Endothelial cell of coronary artery (primary cell): Measurements from ENCODE around the gene PTTG2. TPM values are rescaled to one million over a fixed set of nuclear protein-coding genes. Genes with fewer than 3 reads are reported as not detected.

Experiments used
- total RNA-seq: library from RNA; depleted of rRNA; stranded (reverse); fragments of >200 nt; gene quantifications from 2 replicates; pipeline ENCODE4 v1.2.3, GENCODE V29; 2014

The PTTG2 gene
- total RNA-seq, result not detected in 2 replicates

GRCh38 chr4:37960098-37960497 is at the start of gene PTTG2:
Gene PTTG2, plus strand, starts transcription at chr4:37960398. Its CDS starts 37 bp downstream, at chr4:37960435.

Other genes starting within 250 kb of the PTTG2 start
- gene PGM2, start 133.7 kb upstream of the PTTG2 start, total RNA-seq, result 36.7 and 48.7 TPM in 2 replicates
- 104 and 105 TPM in 2 replicates for gene TBC1D1, start 69.3 kb upstream of the PTTG2 start, total RNA-seq